ENCODE measurements around the gene CNIH2.
A peak's percentile ranks its signal among the peaks of the same experiment; 100 is the strongest.
"Not testable (repeated sequence)": the region's sequence is repeated elsewhere in the genome, so short reads cannot be mapped to it uniquely, and the experiment has no call there.

Gene CNIH2

GRCh38 chr11:66275984-66276612 is 1.9 kb upstream of the CNIH2 start:
- DNase-seq (ENCODE audit: extremely low read depth in 1 of 2, low read depth in 1 of 2): no peak

GRCh38 chr11:66276619-66277018 is 1.4 kb upstream of the CNIH2 start:
- DNase-seq (ENCODE audit: extremely low read depth in 1 of 2, low read depth in 1 of 2): not testable (repeated sequence)

- DNase-seq (ENCODE audit: extremely low read depth in 1 of 2, low read depth in 1 of 2): not testable (repeated sequence)
These were observed 911 bp upstream of the CNIH2 start for GRCh38 chr11:66277064-66277463.

GRCh38 chr11:66278363-66279091 is 552 bp downstream of the CNIH2 start:
- DNase-seq (ENCODE audit: extremely low read depth in 1 of 2, low read depth in 1 of 2): no peak

GRCh38 chr11:66279092-66279734 is 1.2 kb downstream of the CNIH2 start:
- no peak for DNase-seq (ENCODE audit: extremely low read depth in 1 of 2, low read depth in 1 of 2)

- no peak for DNase-seq (ENCODE audit: extremely low read depth in 1 of 2, low read depth in 1 of 2)
These were observed 2.5 kb downstream of the CNIH2 start for GRCh38 chr11:66280428-66280827.

- DNase-seq (ENCODE audit: extremely low read depth in 1 of 2, low read depth in 1 of 2): no peak
These were observed 3.0 kb downstream of the CNIH2 start for GRCh38 chr11:66281001-66281400.

- DNase-seq (ENCODE audit: extremely low read depth in 1 of 2, low read depth in 1 of 2): no peak
These were observed 3.9 kb downstream of the CNIH2 start for GRCh38 chr11:66281776-66282467.

- peak; percentile 99 to 100 for DNase-seq (ENCODE audit: extremely low read depth in 1 of 2, low read depth in 1 of 2)
These were observed 4.8 kb downstream of the CNIH2 start for GRCh38 chr11:66282468-66283455.

GRCh38 chr11:66283461-66284105 is 5.6 kb downstream of the CNIH2 start:
- DNase-seq (ENCODE audit: extremely low read depth in 1 of 2, low read depth in 1 of 2): no peak

- no peak for DNase-seq (ENCODE audit: extremely low read depth in 1 of 2, low read depth in 1 of 2)
These were observed 6.6 kb downstream of the CNIH2 start for GRCh38 chr11:66284526-66285078.

GRCh38 chr11:66285250-66285947 is 7.4 kb downstream of the CNIH2 start:
- no peak for DNase-seq (ENCODE audit: extremely low read depth in 1 of 2, low read depth in 1 of 2)

GRCh38 chr11:66286699-66287098 is 8.7 kb downstream of the CNIH2 start:
- DNase-seq (ENCODE audit: extremely low read depth in 1 of 2, low read depth in 1 of 2): no peak

GRCh38 chr11:66287211-66287888 is 9.4 kb downstream of the CNIH2 start:
- DNase-seq (ENCODE audit: extremely low read depth in 1 of 2, low read depth in 1 of 2): no peak

GRCh38 chr11:66287889-66288670 is 10.1 kb downstream of the CNIH2 start:
- DNase-seq (ENCODE audit: extremely low read depth in 1 of 2, low read depth in 1 of 2): no peak

GRCh38 chr11:66288671-66289547 is 10.9 kb downstream of the CNIH2 start, which contains the start of gene YIF1A:
TSS of gene YIF1A (minus strand) at chr11:66289143. CDS start at chr11:66288985, 158 bp downstream.
- peak; percentile 95 to 97 for DNase-seq (ENCODE audit: extremely low read depth in 1 of 2, low read depth in 1 of 2)

Measured in activated CD8-positive, alpha-beta memory T cell treated with anti-CD3 and anti-CD28 coated beads for 1 hour (primary cell).